Heart left ventricle (tissue), 16 donors: ENCODE data around the gene OR2K2. TPM values are rescaled to one million over a fixed set of nuclear protein-coding genes. Genes with fewer than 3 reads are reported as not detected.
"Not testable (repeated sequence)": the region's sequence is repeated elsewhere in the genome, so short reads cannot be mapped to it uniquely, and the experiment has no call there.

ENCODE experiments used
- ATAC-seq, 4 donors: fragments of 200-7000 bp; cut with Tn5 transposase; one replicate each; pipeline ENCODE4 v1.9.1; 2020 to 2022; ENCODE audit warnings: moderate library complexity in 4 of 4, mild to moderate bottlenecking in 3 of 4, moderate number of reproducible peaks in 1 of 4
- DNase-seq, 5 donors: peaks; one replicate each; pipeline ENCODE4 v3.0.0-alpha.2; 2020
- H3K27ac ChIP-seq, 12 donors: fragments of 200-600 bp; sonication (generic) in 4 of 12; one replicate each; pipeline versions ENCODE4 v1.5.0 to v1.8.0; 2016 to 2022; ENCODE audit warnings: mild to moderate bottlenecking in 2 of 12
- H3K27me3 ChIP-seq, 9 donors: fragments of 200-600 bp; sonication (generic) in 2 of 9; one replicate each; pipeline versions ENCODE4 v1.5.1 to v1.8.0; 2016 to 2022; ENCODE audit warnings: mild to moderate bottlenecking in 3 of 9
- H3K36me3 ChIP-seq, 9 donors: fragments of 200-600 bp; sonication (generic) in 2 of 9; one replicate each; pipeline versions ENCODE4 v1.5.0 to v1.8.0; 2018 to 2022; ENCODE audit warnings: mild to moderate bottlenecking in 2 of 9
- H3K4me1 ChIP-seq, 12 donors: fragments of 200-600 bp; sonication (generic) in 4 of 12; one replicate each; pipeline versions ENCODE4 v1.5.0 to v1.8.0; 2016 to 2022; ENCODE audit warnings: mild to moderate bottlenecking in 3 of 12
- H3K4me3 ChIP-seq, 12 donors: fragments of 200-600 bp; sonication (generic) in 4 of 12; one replicate each; pipeline versions ENCODE4 v1.5.0 to v1.8.0; 2017 to 2022; ENCODE audit warnings: mild to moderate bottlenecking in 9 of 12, moderate library complexity in 4 of 12
- H3K9me3 ChIP-seq, 12 donors: fragments of 200-600 bp; sonication (generic) in 4 of 12; one replicate each; pipeline versions ENCODE4 v1.5.0 to v1.8.0; 2016 to 2022; ENCODE audit warnings: mild to moderate bottlenecking in 1 of 12
- POLR2A ChIP-seq, 2 donors: fragments of 450-650 bp; IDR thresholded peaks; one replicate each; pipeline ENCODE4 v1.6.1; 2017; ENCODE audit warnings: antibody characterized with exemption in 2 of 2, mild to moderate bottlenecking in 2 of 2, moderate library complexity in 2 of 2
- WGBS, 4 donors: extraction: QIAGEN DNeasy Blood & Tissue Kit in 2 of 4; methylation state at CpG; one replicate each; pipeline versions ENCODE4 v1.1.5 to v1.1.7; 2013 to 2018; 5-methylcytosine and 5-hydroxymethylcytosine counted together
- intact Hi-C, 10 donors: fragments of 100-400 bp; cut with DNase I; formaldehyde crosslinking; loops; one replicate each; pipeline versions ENCODE4 v1.11.1 to v1.14.2; 2022
- polyA plus RNA-seq, 2 donors: library from polyadenylated mRNA; stranded (reverse); fragments of 200-250 nt; gene quantifications; one replicate each; pipeline ENCODE4 v1.2.3, GENCODE V29; 2013
- total RNA-seq, 9 donors: library from RNA; depleted of rRNA in 2 of 9; stranded (reverse); fragments of >200 nt in 2 of 9; fragmentation: NEBNext Ultra II Directional in 3 of 9; extraction: Animal tissue kit (Norgen Biotek cat#: 25700) in 3 of 9; gene quantifications; one replicate each; pipeline versions ENCODE4 v1.1.0 to v1.2.4, GENCODE V29; 2016 to 2023
- TF ChIP-seq, protein P1 (sequence below), 12 donors: fragments of 200-600 bp; sonication (generic) in 4 of 12; IDR thresholded peaks; one replicate each; pipeline versions ENCODE4 v1.5.0 to v1.8.0; 2018 to 2022; ENCODE audit warnings: antibody characterized with exemption in 12 of 12, mild to moderate bottlenecking in 5 of 12
- donor health status: ischemic (EF 13 %, LVEDD 7.1; RV severe dilation, severe dysfunction).
- donor health status: healthy with polysubstance abuse.
- donor health status: DM: no; HTN: yes; CAD: no.
- donor health status: DM: no; HTN: no; CAD: no.
- donor health status: ischemic (EF 25% LVEDD 6.9; RV normal size, moderate dysfunction).
- donor health status: ischemic (EF 25% LVEDD 5.7; RV mildly dilated, moderate dysfunction).
- donor health status: healthy.
- donor health status: DM: yes; HTN: yes; CAD: no.
- donor health status: ischemic (EF 35%, LVEDD 5.7; RV mildly dilated, moderate dysfunction).
- donor health status: nonischemic (EF 11% LVEDD 7.7; RV severe dilation, severe dysfunction).
- donor health status: DM: yes; HTN: yes; CAD: no.
- donor health status: PGD.
- donor health status: ischemic (EF 29% LVEDD 5.4; RV normal size, mild dysfunction).
- donor health status: nonischemic (EF 23%, LVEDD 6.1; RV moderate dilation, normal function).

OR2K2 gene
- total and polyA plus RNA-seq, 11 donors = 0.25 TPM; not detected in 10

DNA sequence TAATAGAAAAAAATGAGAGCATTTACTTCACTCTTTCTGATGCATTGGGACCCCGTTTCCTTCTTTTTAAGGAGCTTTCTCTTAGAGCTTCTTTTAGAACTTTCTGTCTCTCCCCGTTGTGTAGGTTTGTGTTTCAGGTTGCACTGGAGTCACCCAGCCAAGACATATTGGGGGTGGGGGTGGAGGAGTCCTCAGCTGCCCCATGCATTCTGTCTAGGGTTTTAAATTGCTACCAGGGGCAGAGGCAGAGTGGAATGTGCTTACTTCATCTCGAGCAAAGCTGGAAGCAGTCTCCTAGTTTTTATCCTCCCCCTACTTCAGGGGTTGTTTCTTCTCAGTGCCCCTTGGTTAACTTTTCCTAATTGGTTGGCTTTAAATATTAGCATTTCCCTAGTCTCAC, 9.4 kb downstream of the OR2K2 start:
- H3K4me3 ChIP-seq = no peak overlapping the region
- TF ChIP-seq, protein P1, sequence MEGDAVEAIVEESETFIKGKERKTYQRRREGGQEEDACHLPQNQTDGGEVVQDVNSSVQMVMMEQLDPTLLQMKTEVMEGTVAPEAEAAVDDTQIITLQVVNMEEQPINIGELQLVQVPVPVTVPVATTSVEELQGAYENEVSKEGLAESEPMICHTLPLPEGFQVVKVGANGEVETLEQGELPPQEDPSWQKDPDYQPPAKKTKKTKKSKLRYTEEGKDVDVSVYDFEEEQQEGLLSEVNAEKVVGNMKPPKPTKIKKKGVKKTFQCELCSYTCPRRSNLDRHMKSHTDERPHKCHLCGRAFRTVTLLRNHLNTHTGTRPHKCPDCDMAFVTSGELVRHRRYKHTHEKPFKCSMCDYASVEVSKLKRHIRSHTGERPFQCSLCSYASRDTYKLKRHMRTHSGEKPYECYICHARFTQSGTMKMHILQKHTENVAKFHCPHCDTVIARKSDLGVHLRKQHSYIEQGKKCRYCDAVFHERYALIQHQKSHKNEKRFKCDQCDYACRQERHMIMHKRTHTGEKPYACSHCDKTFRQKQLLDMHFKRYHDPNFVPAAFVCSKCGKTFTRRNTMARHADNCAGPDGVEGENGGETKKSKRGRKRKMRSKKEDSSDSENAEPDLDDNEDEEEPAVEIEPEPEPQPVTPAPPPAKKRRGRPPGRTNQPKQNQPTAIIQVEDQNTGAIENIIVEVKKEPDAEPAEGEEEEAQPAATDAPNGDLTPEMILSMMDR (IDR thresholded peaks at IDR 0.05) = no peak
- no peak for TF ChIP-seq POLR2A (IDR thresholded peaks at IDR 0.05)
- DNase-seq (no peak), ATAC-seq (no peak)
- WGBS, 4 donors = 68 to 73% (median 70%) methylated on average over 3 of the region's 3 CpGs
- H3K4me1 ChIP-seq = no peaks in the 10 kb centered on the region
- no peaks in the 10 kb centered on the region for H3K36me3 ChIP-seq
- intact Hi-C loops = no loop called here
- H3K27me3 ChIP-seq = no peaks in the 10 kb centered on the region
- H3K9me3 ChIP-seq = no peaks in the 10 kb centered on the region
- H3K27ac ChIP-seq = no peak overlapping the region

DNA sequence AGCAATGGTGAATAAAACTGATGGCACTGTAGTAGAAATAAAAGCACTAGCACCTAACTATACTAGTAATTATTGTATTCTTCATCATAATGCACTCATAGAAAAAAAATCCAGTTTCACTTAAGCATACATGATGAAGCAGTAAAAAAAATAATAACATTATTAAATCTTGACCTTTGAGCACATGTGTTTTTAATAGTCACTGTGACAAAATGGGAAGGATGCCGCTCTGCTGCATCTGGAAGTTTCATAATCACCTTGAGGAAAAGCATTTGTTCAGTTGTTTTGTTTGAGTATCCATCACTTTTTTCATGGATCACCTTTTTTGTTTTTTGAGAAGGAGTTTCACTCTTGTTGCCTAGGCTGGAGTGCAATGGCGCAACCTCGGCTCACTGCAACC, 13.2 kb downstream of the OR2K2 start:
- Histone ChIP-seq H3K27me3 (no peaks in the 10 kb centered on the region), H3K27ac (no peak overlapping the region), H3K4me1 (no peaks in the 10 kb centered on the region), H3K9me3 (no peaks in the 10 kb centered on the region), H3K4me3 (no peak overlapping the region), H3K36me3 (no peaks in the 10 kb centered on the region)
- WGBS, 4 donors = 65 to 85% (median 75%) methylated on average over 3 of the region's 3 CpGs
- no peak for ATAC-seq
- intact Hi-C loops = no loop called here
- DNase-seq = no peak
- no peak for TF ChIP-seq POLR2A (IDR thresholded peaks at IDR 0.05)
- TF ChIP-seq, protein P1 (IDR thresholded peaks at IDR 0.05) = no peak

DNA sequence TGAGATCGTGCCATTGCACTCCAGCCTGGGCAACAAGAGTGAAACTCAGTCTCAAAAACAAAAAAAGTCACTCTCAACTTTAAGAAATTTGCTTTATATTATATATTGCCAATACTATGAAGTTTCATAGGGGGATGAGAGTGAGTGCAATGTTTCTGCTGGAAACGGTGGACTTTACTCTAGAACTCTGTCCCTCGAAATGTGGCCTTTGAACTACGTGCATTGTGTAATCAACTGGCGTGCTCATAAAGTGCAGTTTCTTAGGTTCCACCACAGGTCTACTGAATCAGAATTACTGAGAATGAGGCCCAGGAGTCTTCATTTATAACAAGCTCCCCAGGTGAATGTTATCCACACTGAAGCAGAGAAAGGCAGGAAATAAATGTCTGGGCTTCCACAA, 24.1 kb downstream of the OR2K2 start:
- Histone ChIP-seq H3K4me1 (no peaks in the 10 kb centered on the region), H3K4me3 (no peak overlapping the region), H3K36me3 (no peaks in the 10 kb centered on the region), H3K9me3 (peaks cover 0 to under 1% (median 0%) of the 10 kb centered on the region in 12 donors), H3K27me3 (no peaks in the 10 kb centered on the region), H3K27ac (no peak overlapping the region)
- intact Hi-C loops = no loop called here
- no peak for TF ChIP-seq POLR2A (IDR thresholded peaks at IDR 0.05)
- TF ChIP-seq, protein P1 (IDR thresholded peaks at IDR 0.05) = no peak
- ATAC-seq (no peak), DNase-seq (no peak)
- 90 to 91% (median 90%) methylated on average over 5 of the region's 5 CpGs for WGBS, 4 donors

DNA sequence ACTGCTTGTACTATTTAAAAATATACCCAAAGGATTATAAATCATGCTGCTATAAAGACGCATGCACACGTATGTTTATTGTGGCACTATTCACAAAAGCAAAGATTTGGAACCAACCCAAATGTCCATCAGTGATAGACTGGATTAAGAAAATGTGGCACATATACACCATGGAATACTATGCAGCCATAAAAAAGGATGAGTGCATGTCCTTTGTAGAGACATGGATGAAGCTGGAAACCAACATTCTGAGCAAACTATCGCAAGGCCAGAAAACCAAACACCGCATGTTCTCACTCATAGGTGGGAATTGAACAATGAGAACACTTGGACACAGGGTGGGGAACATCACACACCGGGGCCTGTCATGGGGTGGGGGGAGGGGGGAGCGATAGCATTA, 26.0 kb downstream of the OR2K2 start:
- not testable (repeated sequence) for H3K4me1 ChIP-seq, DNase-seq, H3K36me3 ChIP-seq, ATAC-seq, H3K9me3 ChIP-seq, H3K27ac ChIP-seq, H3K27me3 ChIP-seq, H3K4me3 ChIP-seq
- WGBS, 4 donors = 76 to 97% (median 87%) methylated on average over 6 of the region's 6 CpGs
- intact Hi-C loops = loop anchor here in 2 of 10 donors (5.0 kb wide), 1 partner anchor 667 kb away; no protein-coding TSS in a partner anchor

DNA sequence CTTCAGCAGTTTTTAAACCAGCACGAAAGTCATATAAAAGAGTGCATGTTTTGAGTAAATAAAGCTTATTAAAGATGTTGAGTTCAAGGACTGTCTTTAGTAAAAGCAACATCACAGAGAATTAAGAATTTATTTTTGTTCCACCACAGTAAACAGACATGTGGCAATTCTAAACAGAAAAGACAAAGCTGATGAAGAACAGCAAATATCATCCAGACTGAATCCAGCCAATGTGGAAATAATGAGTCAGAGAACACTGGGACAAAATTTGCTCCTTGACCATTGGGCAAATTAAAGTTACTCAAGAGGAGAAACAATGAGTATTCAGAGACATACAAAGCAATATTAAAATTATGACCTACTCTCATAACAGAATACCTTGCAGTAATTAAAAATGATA, 28.8 kb downstream of the OR2K2 start:
- ATAC-seq (no peak), DNase-seq (no peak)
- H3K36me3 ChIP-seq = no peaks in the 10 kb centered on the region
- peaks cover 0 to 8% (median 0%) of the 10 kb centered on the region in 12 donors for H3K9me3 ChIP-seq
- H3K27me3 ChIP-seq = peaks cover 0 to 6% (median 0%) of the 10 kb centered on the region in 9 donors
- no peak overlapping the region for H3K27ac ChIP-seq
- intact Hi-C loops = loop anchor here in 3 of 10 donors (2.0 to 5.0 kb wide), 2 partner anchors 664 kb away; no protein-coding TSS in a partner anchor
- H3K4me3 ChIP-seq = no peak overlapping the region
- whole genome bisulfite sequencing, 4 donors = 61 to 83% (median 75%) methylated on average over 1 of the region's 1 CpG
- no peaks in the 10 kb centered on the region for H3K4me1 ChIP-seq
- TF ChIP-seq, protein P1 (IDR thresholded peaks at IDR 0.05) = no peak
- TF ChIP-seq POLR2A (IDR thresholded peaks at IDR 0.05) = no peak
